H9 (cell line): ENCODE data around the gene ABCB11. TPM values are rescaled to one million over a fixed set of nuclear protein-coding genes. Genes with fewer than 3 reads are reported as not detected.

ENCODE experiments used
- DNase-seq: peaks from one replicate; pipeline ENCODE4 v3.0.0-alpha.2; 2017
- H2AFZ ChIP-seq: one replicate; pipeline ENCODE4 v1.6.1; 2013; ENCODE audit warnings: mild to moderate bottlenecking, low read length, control low read depth, moderate library complexity
- H2AK5ac ChIP-seq: 2 replicates; pipeline ENCODE4 v1.6.1; 2013; ENCODE audit warnings: low read length, control low read depth, mixed read lengths; ENCODE audit not compliant: insufficient read length
- H2BK120ac ChIP-seq: one replicate; pipeline ENCODE4 v1.6.1; 2013; ENCODE audit warnings: low read depth, mild to moderate bottlenecking, low read length, control low read depth, inconsistent platforms; ENCODE audit not compliant: poor library complexity, severe bottlenecking
- H2BK12ac ChIP-seq: 2 replicates; pipeline ENCODE4 v1.6.1; 2013; ENCODE audit warnings: low read length, control low read depth, mixed read lengths, low read depth; ENCODE audit not compliant: insufficient read length
- H2BK15ac ChIP-seq: 2 replicates; pipeline ENCODE4 v1.6.1; 2013; ENCODE audit warnings: low read depth, low read length, control low read depth
- H2BK20ac ChIP-seq: one replicate; pipeline ENCODE4 v1.6.1; 2013; ENCODE audit warnings: low read depth, mild to moderate bottlenecking, low read length, control low read depth, inconsistent platforms; ENCODE audit not compliant: poor library complexity, severe bottlenecking
- H2BK5ac ChIP-seq: 2 replicates; pipeline ENCODE4 v1.6.1; 2013; ENCODE audit warnings: low read length, control low read depth, mixed read lengths; ENCODE audit not compliant: insufficient read length
- H3K14ac ChIP-seq: 2 replicates; pipeline ENCODE4 v1.6.1; 2013; ENCODE audit warnings: low read length, control low read depth; ENCODE audit not compliant: insufficient read depth
- H3K18ac ChIP-seq: 2 replicates; pipeline ENCODE4 v1.6.1; 2013; ENCODE audit warnings: low read depth, mild to moderate bottlenecking, mixed read lengths, low read length, control low read depth; ENCODE audit not compliant: insufficient read length
- H3K23ac ChIP-seq: 2 replicates; pipeline ENCODE4 v1.6.1; 2013; ENCODE audit warnings: low read length, control low read depth, mixed read lengths, low read depth; ENCODE audit not compliant: insufficient read length
- H3K23me2 ChIP-seq: 2 replicates; pipeline ENCODE4 v1.6.1; 2013; ENCODE audit warnings: low read depth, mild to moderate bottlenecking, mixed read lengths, low read length, control low read depth; ENCODE audit not compliant: insufficient read length, poor library complexity, severe bottlenecking
- H3K27ac ChIP-seq: 2 replicates; pipeline ENCODE4 v1.5.1; 2013; ENCODE audit warnings: low read length, control low read depth, mixed read lengths, low read depth; ENCODE audit not compliant: insufficient read length
- H3K27me3 ChIP-seq: 2 replicates; pipeline ENCODE4 v1.6.1; 2013; ENCODE audit warnings: low read length, control low read depth, inconsistent platforms; ENCODE audit not compliant: insufficient read depth
- H3K4ac ChIP-seq: 2 replicates; pipeline ENCODE4 v1.6.1; 2013; ENCODE audit warnings: low read depth, mild to moderate bottlenecking, control low read depth, inconsistent platforms, low read length, moderate library complexity
- H3K4me1 ChIP-seq: 2 replicates; pipeline ENCODE4 v1.6.1; 2013; ENCODE audit warnings: low read length, control low read depth, inconsistent platforms; ENCODE audit not compliant: insufficient read depth
- H3K4me2 ChIP-seq: 2 replicates; pipeline ENCODE4 v1.6.1; 2013; ENCODE audit warnings: low read length, control low read depth, mixed read lengths; ENCODE audit not compliant: insufficient read length, insufficient read depth
- H3K56ac ChIP-seq: 2 replicates; pipeline ENCODE4 v1.6.1; 2013; ENCODE audit warnings: low read depth, mild to moderate bottlenecking, mixed read lengths, low read length, control low read depth; ENCODE audit not compliant: insufficient read length
- H3K79me1 ChIP-seq: 2 replicates; pipeline ENCODE4 v1.6.1; 2013; ENCODE audit warnings: low read depth, mild to moderate bottlenecking, moderate library complexity, low read length, control low read depth, inconsistent platforms; ENCODE audit not compliant: insufficient read depth, poor library complexity, severe bottlenecking
- H3K79me2 ChIP-seq: 2 replicates; pipeline ENCODE4 v1.6.1; 2013; ENCODE audit warnings: low read length, control low read depth, inconsistent platforms; ENCODE audit not compliant: insufficient read depth
- H3K9ac ChIP-seq: 2 replicates; pipeline ENCODE4 v1.6.1; 2013; ENCODE audit warnings: low read length, control low read depth, mixed read lengths; ENCODE audit not compliant: insufficient read length; ENCODE audit errors: extremely low read depth
- H3K9me3 ChIP-seq: one replicate; pipeline ENCODE4 v1.6.1; 2013; ENCODE audit warnings: low read depth, low read length, inconsistent platforms; ENCODE audit not compliant: control insufficient read depth
- H3T11ph ChIP-seq: one replicate; pipeline ENCODE4 v1.6.1; 2013; ENCODE audit warnings: mild to moderate bottlenecking, low read length, control low read depth, inconsistent platforms
- H4K20me1 ChIP-seq: one replicate; pipeline ENCODE4 v1.6.1; 2013; ENCODE audit not compliant: control insufficient read depth, insufficient read length, insufficient read depth
- H4K5ac ChIP-seq: 2 replicates; pipeline ENCODE4 v1.6.1; 2013; ENCODE audit warnings: low read depth, mild to moderate bottlenecking, mixed read lengths, low read length, control low read depth; ENCODE audit not compliant: insufficient read length
- H4K8ac ChIP-seq: replicated peaks from 2 replicates; pipeline ENCODE4 v1.6.1; 2013; ENCODE audit warnings: low read length, control low read depth, mixed read lengths, low read depth; ENCODE audit not compliant: insufficient read length
- H4K91ac ChIP-seq: 2 replicates; pipeline ENCODE4 v1.6.1; 2013; ENCODE audit warnings: low read depth, mild to moderate bottlenecking, moderate library complexity, mixed read lengths, low read length, control low read depth; ENCODE audit not compliant: insufficient read length
- H3K27ac Mint-ChIP-seq, 3 experiments: 2 replicates in 2 of 3; 3 replicates in 1 of 3; pipeline ENCODE4 v1.8.0; 2020 to 2021; ENCODE audit warnings: mixed read lengths in 3 of 3, mild to moderate bottlenecking in 1 of 3, moderate library complexity in 1 of 3
- H3K27me3 Mint-ChIP-seq: 2 replicates; pipeline ENCODE4 v1.8.0; 2021; ENCODE audit warnings: low read depth, mild to moderate bottlenecking, moderate library complexity, mixed read lengths
- H3K36me3 Mint-ChIP-seq, 3 experiments: 2 replicates in 2 of 3; 3 replicates in 1 of 3; pipeline ENCODE4 v1.8.0; 2020 to 2021; ENCODE audit warnings: low read depth in 3 of 3, mixed read lengths in 3 of 3; ENCODE audit not compliant: insufficient read depth in 1 of 3
- H3K4me1 Mint-ChIP-seq, 2 experiments: 2 replicates each; pipeline ENCODE4 v1.8.0; 2020; ENCODE audit warnings: mixed read lengths in 2 of 2
- H3K4me3 Mint-ChIP-seq, 2 experiments: 2 replicates in 1 of 2; 3 replicates in 1 of 2; pipeline ENCODE4 v1.8.0; 2020 to 2021; ENCODE audit warnings: mild to moderate bottlenecking in 2 of 2, mixed read lengths in 2 of 2, moderate library complexity in 1 of 2
- H3K9me3 Mint-ChIP-seq, 2 experiments: 2 replicates in 1 of 2; 3 replicates in 1 of 2; pipeline ENCODE4 v1.8.0; 2020; ENCODE audit warnings: mild to moderate bottlenecking in 2 of 2, mixed read lengths in 2 of 2, moderate library complexity in 1 of 2
- CTCF ChIP-seq: fragments of 200-600 bp; sonication (generic); conservative IDR thresholded peaks from 3 replicates; pipeline ENCODE4 v1.8.0; 2021; ENCODE audit warnings: antibody characterized with exemption, mild to moderate bottlenecking
- WGBS: extraction: QIAGEN DNeasy Blood & Tissue Kit; methylation state at CpG from one replicate; pipeline ENCODE4 v1.1.7; 2013; ENCODE audit warnings: missing lambda C conversion rate, low lambda C conversion rate, mixed read lengths; ENCODE audit not compliant: insufficient read length; ENCODE audit errors: extremely low coverage; 5-methylcytosine and 5-hydroxymethylcytosine counted together
- total RNA-seq: library from RNA; stranded (reverse); gene quantifications from 2 replicates; pipeline ENCODE4 v1.2.1, GENCODE V29; 2021

Gene ABCB11
- total RNA-seq, 1 experiment from 2014 or later = not detected

- DNase-seq = no peak
- peaks cover 0 to 3% of the 10 kb centered on the region in 2 experiments; a peak in 1 of 4 replicates for H3K4me1 Mint-ChIP-seq
- Histone ChIP-seq H2AK5ac (no peak overlapping the region), H3K27ac (no peak overlapping the region), H3K56ac (no peak overlapping the region), H3K4me2 (no peak overlapping the region), H3K4ac (no peak overlapping the region), H3K4me1 (no peaks in the 10 kb centered on the region), H2BK12ac (no peak overlapping the region), H2BK5ac (no peak overlapping the region), H3K9ac (no peak overlapping the region), H3K14ac (no peak overlapping the region), H4K20me1 (no peaks in the 10 kb centered on the region), H3K23me2 (no peaks in the 10 kb centered on the region), H4K8ac (no peak overlapping the region), H3K9me3 (no peaks in the 10 kb centered on the region), H4K91ac (no peak overlapping the region), H3K27me3 (no peaks in the 10 kb centered on the region), H4K5ac (no peak overlapping the region), H2BK120ac (no peak overlapping the region), H3K18ac (no peak overlapping the region), H3T11ph (no peak overlapping the region), H3K23ac (no peak overlapping the region), H3K79me1 (no peaks in the 10 kb centered on the region), H2AFZ (no peak overlapping the region), H2BK15ac (no peak overlapping the region), H3K79me2 (no peaks in the 10 kb centered on the region), H2BK20ac (no peak overlapping the region)
- TF ChIP-seq CTCF = no peak
- no CpG with 5 or more reads among the region's 4 CpGs for WGBS
- H3K27me3 Mint-ChIP-seq = no peaks in the 10 kb centered on the region
- H3K9me3 Mint-ChIP-seq = peaks cover 2 to 5% of the 10 kb centered on the region in 2 experiments; a peak in 3 of 5 replicates
- H3K4me3 Mint-ChIP-seq = no peak overlapping the region
- no peak overlapping the region for H3K27ac Mint-ChIP-seq
- no peaks in the 10 kb centered on the region; a peak in 1 of 7 replicates for H3K36me3 Mint-ChIP-seq
Observed at GRCh38 chr2:168945508-168945907, 85.6 kb downstream of the ABCB11 start.
